ENCODE results near the gene KCTD10.
A peak's percentile ranks its signal among the peaks of the same experiment; 100 is the strongest.
"Not testable (repeated sequence)": the region's sequence is repeated elsewhere in the genome, so short reads cannot be mapped to it uniquely, and the experiment has no call there.

The KCTD10 gene

GRCh38 chr12:109475993-109476806, 900 bp downstream of the KCTD10 start:
- Histone ChIP-seq H3K36me3 (ENCODE audit: insufficient read depth, low read length) (no peaks in the 10 kb centered on the region), H3K4me3 (ENCODE audit: low read length, poor library complexity, severe bottlenecking) (peak overlapping the region; percentile 96), H3K9me2 (replicated peaks; ENCODE audit: low read depth, low read length) (no peaks in the 10 kb centered on the region), H3K79me2 (ENCODE audit: insufficient read depth, low read length) (peaks cover 77% of the 10 kb centered on the region), H2AFZ (ENCODE audit: low read length) (peak overlapping the region; percentile 97), H3K9ac (ENCODE audit: low read depth, low read length, poor library complexity, severe bottlenecking) (peak overlapping the region; percentile 85), H3F3A (ENCODE audit: low read depth) (no peaks in the 10 kb centered on the region), H3K27me3 (ENCODE audit: insufficient read depth, low read length, poor library complexity, severe bottlenecking) (no peaks in the 10 kb centered on the region), H3K4me2 (ENCODE audit: low read depth, low read length, poor library complexity, severe bottlenecking) (peak overlapping the region; percentile 88), H4K20me1 (ENCODE audit: insufficient read depth, low read length, poor library complexity, severe bottlenecking) (peaks cover 26% of the 10 kb centered on the region), H3K4me1 (ENCODE audit: insufficient read depth, low read length, poor library complexity, severe bottlenecking) (peaks cover 31% of the 10 kb centered on the region), H3K9me3 (ENCODE audit: insufficient read depth, low read depth, low read length) (no peaks in the 10 kb centered on the region)
- TF ChIP-seq CTCF (conservative IDR thresholded peaks at IDR 0.05; ENCODE audit: low read length) (no peak), EZH2phosphoT487 (IDR thresholded peaks at IDR 0.05; ENCODE audit: borderline replicate concordance) (no peak)

- peaks cover 88% of the 10 kb centered on the region for H3K79me2 ChIP-seq (ENCODE audit: insufficient read depth, low read length)
- H2AFZ ChIP-seq (ENCODE audit: low read length), result no peak overlapping the region
- TF ChIP-seq CTCF (conservative IDR thresholded peaks at IDR 0.05; ENCODE audit: low read length), result no peak
- no peak for TF ChIP-seq EZH2phosphoT487 (IDR thresholded peaks at IDR 0.05; ENCODE audit: borderline replicate concordance)
- peak overlapping the region; percentile 96 for H3K4me3 ChIP-seq (ENCODE audit: low read length, poor library complexity, severe bottlenecking)
- peaks cover 31% of the 10 kb centered on the region for H3K4me1 ChIP-seq (ENCODE audit: insufficient read depth, low read length, poor library complexity, severe bottlenecking)
- no peaks in the 10 kb centered on the region for H3K27me3 ChIP-seq (ENCODE audit: insufficient read depth, low read length, poor library complexity, severe bottlenecking)
- H3K9me2 ChIP-seq (replicated peaks; ENCODE audit: low read depth, low read length), result no peaks in the 10 kb centered on the region
- H3K9ac ChIP-seq (ENCODE audit: low read depth, low read length, poor library complexity, severe bottlenecking), result peak overlapping the region; percentile 85
- H3K9me3 ChIP-seq (ENCODE audit: insufficient read depth, low read depth, low read length), result no peaks in the 10 kb centered on the region
- H3F3A ChIP-seq (ENCODE audit: low read depth), result no peaks in the 10 kb centered on the region
- H3K4me2 ChIP-seq (ENCODE audit: low read depth, low read length, poor library complexity, severe bottlenecking), result peak overlapping the region; percentile 88
- no peaks in the 10 kb centered on the region for H3K36me3 ChIP-seq (ENCODE audit: insufficient read depth, low read length)
- H4K20me1 ChIP-seq (ENCODE audit: insufficient read depth, low read length, poor library complexity, severe bottlenecking), result peaks cover 32% of the 10 kb centered on the region
Observed at GRCh38 chr12:109475121-109475520, 2.0 kb downstream of the KCTD10 start.

- not testable (repeated sequence) for H2AFZ ChIP-seq (ENCODE audit: low read length); H3K9me3 ChIP-seq (ENCODE audit: insufficient read depth, low read depth, low read length); H3K36me3 ChIP-seq (ENCODE audit: insufficient read depth, low read length); H3K4me3 ChIP-seq (ENCODE audit: low read length, poor library complexity, severe bottlenecking); H3F3A ChIP-seq (ENCODE audit: low read depth); H3K9me2 ChIP-seq (replicated peaks; ENCODE audit: low read depth, low read length); H3K27me3 ChIP-seq (ENCODE audit: insufficient read depth, low read length, poor library complexity, severe bottlenecking); H3K9ac ChIP-seq (ENCODE audit: low read depth, low read length, poor library complexity, severe bottlenecking)
- Histone ChIP-seq H4K20me1 (ENCODE audit: insufficient read depth, low read length, poor library complexity, severe bottlenecking) (peaks cover 32% of the 10 kb centered on the region), H3K79me2 (ENCODE audit: insufficient read depth, low read length) (peaks cover 93% of the 10 kb centered on the region), H3K4me2 (ENCODE audit: low read depth, low read length, poor library complexity, severe bottlenecking) (peak overlapping the region; percentile 88), H3K4me1 (ENCODE audit: insufficient read depth, low read length, poor library complexity, severe bottlenecking) (peaks cover 27% of the 10 kb centered on the region)
Observed at GRCh38 chr12:109473526-109474270, 3.4 kb downstream of the KCTD10 start.
